HG03060 (cell line): ENCODE results near the gene CYBC1.

ENCODE experiments used
- ATAC-seq: cut with Tn5 transposase; IDR thresholded peaks from one replicate; pipeline ENCODE4 v1.9.1; 2021; ENCODE audit warnings: low read depth, moderate number of reproducible peaks; ENCODE audit not compliant: unreplicated experiment

The CYBC1 gene

DNA sequence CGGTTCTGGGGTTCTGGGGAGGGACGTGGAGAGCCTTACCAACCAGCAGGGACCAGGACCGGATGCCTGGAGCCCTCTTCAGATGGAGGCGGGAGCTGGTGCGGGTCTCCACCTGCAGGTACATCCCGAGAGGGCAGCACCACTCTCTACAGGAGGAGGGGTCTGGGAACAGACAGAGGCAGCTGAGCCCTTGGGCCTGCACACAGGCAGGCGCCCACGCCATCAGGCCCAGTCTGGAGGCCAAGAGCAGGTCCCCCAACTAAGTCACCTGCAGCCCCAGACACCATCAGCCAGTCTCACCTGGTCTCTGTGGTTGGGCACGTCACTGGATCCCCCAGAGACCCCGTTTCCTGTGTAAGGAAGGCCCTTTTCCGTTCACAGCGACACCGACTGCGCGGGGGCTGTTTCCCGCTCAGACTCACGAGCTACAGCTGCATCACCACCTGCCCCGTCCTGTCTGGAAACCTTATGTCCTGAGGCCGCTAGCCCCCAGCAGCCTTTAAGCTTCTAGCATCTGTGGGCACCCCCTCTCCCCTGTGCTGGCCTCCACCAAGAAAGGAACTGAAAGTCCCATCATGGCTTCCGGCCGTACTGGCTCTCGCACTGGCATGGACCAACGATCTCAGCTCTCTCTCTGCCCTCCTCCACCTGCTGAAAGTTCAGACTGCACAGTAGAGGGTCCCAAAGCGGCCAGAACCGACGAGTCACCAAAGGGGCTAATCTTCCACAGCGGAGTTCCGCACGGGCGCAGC is 1.2 kb downstream of the CYBC1 start:
- ATAC-seq, result peak; percentile 46

GRCh38 chr17:82447876-82448275 is 2.7 kb downstream of the CYBC1 start:
- ATAC-seq, result no peak

GRCh38 chr17:82446649-82447048 is 3.9 kb downstream of the CYBC1 start:
- no peak for ATAC-seq

- ATAC-seq, result no peak
Observed at GRCh38 chr17:82446124-82446523, 4.4 kb downstream of the CYBC1 start.

GRCh38 chr17:82445542-82445941 is 5.0 kb downstream of the CYBC1 start:
- no peak for ATAC-seq

DNA sequence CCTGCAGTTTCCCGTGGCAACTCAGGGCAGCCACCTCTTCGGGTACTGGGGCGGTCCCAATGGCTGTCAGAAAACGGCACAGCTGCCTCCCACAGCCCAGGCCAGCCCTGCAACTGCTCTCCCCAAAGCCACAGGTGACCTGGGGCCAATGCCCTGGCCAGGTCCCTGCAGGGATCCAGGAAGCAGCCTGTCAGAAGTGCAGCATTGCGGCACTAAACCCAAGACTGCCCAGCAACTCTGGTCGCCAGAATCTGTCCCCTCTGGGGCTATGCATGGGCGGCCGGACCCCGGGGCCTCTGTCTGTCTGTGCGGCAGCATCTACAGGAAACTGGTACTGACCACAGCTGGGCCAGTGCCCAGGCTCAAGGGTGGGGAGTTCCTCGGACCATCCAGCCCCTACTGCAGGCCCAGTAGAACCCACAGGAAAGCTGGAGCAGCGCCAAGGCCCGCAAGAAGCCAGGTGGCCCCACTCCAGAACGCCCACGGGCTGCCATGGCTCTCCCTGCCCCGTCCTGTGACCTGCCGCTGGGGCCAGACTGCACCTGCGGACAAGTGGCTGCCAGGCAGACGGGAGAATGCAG is 5.5 kb downstream of the CYBC1 start:
- no peak for ATAC-seq

DNA sequence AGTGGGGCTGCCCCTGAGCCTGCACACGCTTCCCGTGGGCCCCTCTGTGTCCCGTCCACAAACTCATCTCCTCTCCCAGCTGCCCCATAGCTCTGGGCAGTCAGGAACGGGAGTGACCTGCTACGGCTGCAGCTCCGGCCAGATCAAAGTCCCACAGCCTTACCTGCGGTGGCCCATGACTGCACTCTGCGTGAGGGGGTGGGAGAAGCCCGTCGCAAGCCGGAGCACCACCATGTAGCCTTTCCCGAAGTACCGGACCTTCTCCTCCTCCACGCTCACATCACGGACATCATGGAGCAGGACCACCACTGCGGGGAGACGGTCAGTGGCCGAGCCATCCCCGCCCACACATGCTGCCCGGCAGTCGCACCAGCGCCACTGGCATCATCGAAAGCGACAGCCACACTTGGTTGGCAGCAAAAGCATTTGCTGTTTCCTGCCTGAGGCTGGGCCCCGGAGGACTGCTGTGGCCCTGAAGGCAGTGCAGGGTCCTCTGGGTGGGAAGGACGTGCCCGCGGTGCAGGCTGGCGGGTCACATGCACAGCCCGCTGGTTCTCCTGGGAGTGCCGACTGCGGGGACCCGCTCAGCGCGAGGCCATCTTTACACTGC is 6.2 kb downstream of the CYBC1 start:
- no peak for ATAC-seq

DNA sequence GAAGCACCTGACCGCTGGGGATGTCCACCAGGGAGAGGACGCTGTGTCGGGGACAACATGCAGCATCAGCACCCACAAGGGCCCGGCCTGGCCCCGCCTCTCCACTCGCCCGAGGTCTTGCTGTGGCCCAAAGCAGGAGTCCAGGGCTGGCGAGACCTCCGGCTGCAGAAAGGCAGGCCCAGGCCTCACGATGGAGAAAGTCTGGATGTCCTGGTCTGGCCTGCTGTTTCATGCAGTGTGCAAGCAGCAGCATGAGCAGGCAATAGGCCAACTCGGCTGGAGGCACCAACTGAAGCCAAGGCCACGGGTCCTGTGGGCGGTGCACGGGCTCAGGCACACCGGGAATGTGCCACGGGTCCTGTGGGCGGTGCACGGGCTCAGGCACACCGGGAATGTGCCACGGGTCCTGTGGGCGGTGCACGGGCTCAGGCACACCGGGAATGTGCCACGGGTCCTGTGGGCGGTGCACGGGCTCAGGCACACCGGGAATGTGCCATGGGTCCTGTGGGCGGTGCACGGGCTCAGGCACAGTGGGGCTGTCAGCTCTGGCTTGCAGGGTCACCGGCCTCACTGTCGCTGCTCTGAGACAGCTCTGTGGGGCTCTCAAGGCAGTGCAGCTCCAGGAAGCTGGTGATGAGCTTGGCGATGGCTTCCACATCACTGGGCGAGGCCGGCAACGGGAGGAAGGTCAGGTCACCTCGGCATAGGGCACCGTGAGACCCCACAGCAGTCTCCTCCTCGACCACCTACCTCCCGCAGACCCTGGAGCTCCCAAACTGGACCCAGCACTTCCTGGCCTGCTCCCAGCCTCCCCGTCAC is 6.9 kb downstream of the CYBC1 start:
- ATAC-seq, result no peak

DNA sequence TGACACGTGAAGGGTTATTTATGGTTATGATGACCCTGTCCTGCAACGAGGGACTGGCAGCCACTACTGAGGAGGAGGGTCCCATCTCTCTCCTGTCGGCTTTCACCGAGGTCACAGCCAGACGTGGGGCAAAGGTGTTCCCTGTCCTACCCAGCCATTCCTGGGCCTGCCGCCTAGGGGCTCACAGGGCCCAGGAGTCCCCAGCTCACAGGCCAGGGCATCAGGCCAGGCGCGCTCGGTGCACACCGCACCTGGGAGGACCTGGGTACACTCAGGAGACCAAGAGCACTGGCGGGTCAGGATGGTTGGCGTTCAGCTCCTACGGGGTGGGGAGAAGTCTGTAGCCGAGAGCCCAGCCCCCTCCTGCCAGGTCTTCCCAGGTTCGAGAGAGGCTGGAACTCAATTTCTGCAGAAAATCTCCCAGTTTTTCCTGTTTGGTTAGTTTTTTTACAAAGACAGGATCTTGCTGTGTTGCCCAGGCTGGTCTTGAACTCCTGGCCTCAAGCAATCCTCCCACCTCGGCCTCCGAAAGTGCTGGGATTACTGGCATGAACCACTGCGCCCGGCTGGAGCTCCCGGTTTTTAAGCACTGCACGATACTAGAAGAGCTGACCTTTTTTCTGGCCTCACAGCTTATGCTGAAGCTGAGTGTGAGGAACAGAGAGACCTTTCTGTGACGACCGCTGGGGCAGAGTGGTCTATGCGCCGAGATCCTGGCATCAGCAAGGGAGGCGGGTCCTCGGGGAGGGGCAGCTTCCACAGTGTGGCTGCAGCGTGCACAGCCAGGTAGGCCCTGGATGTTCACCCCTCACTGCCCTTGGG is 7.7 kb downstream of the CYBC1 start:
- no peak for ATAC-seq

DNA sequence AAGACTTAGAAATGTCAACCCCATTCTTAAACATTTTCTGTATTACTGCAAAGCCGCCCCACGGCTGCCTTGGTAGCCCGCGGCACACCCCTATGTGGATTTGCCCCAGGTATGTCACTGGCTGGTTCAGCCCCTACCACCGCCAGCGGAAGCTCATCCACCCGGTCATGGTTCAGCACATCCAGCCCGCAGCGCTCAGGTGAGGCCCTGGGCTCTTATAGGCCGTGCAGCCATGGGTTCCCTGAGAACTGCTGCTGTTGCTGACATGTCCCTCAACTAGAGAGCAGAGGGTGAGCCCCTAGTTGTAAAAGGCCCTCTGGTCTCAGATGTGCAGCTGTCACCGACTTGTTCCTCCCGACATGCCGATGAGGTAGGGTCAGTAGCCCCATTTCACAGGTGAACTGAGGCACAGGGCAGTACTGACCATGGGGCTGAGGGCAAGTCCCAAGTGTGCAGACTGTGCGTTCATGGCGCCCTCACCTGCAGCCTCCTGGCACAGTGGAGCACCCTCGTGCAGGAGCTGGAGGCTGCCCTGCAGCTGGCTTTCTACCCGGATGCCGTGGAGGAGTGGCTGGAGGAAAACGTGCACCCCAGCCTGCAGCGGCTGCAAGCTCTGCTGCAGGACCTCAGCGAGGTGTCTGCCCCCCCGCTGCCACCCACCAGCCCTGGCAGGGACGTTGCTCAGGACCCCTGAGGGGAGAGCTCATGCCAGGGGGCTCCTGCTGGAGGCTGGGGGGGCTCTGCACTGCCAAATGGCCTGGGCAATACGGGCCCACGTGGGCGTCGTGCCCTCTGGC is 8.7 kb downstream of the CYBC1 start:
- no peak for ATAC-seq

DNA sequence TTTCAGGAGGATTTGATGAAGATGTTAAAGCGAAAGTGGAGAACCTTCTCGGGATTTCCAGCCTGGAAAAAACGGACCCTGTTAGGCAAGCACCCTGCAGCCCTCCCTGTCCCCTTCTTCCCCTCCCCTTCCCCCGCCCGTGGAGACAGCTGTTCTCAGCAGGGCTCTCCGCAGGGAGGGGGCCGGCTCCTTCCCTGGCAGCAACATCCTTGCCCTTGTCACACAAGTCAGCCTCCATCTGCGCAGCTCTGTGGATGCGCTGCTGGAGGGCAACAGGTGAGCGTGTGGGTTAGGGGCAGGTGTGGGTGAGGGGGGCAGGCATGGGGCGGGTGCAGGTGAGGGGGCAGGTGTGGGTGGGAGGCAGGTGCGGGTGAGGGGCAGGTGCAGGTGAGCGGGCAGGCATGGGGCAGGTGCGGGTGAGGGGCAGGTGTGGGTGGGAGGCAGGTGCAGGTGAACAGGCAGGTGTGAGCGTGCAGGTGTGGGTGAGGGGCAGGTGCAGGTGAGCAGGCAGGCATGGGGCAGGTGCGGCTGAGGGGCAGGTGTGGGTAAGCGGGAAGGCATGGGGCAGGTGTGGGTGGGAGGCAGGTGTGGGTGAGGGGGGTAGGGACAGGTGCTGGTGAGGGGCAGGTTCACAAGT is 9.4 kb downstream of the CYBC1 start:
- ATAC-seq, result no peak

- ATAC-seq, result no peak
Observed at GRCh38 chr17:82440469-82440981, 10.0 kb downstream of the CYBC1 start.

GRCh38 chr17:82439829-82440365 is 10.7 kb downstream of the CYBC1 start:
- no peak for ATAC-seq

- ATAC-seq, result no peak
Observed at GRCh38 chr17:82439194-82439828, 11.2 kb downstream of the CYBC1 start.

DNA sequence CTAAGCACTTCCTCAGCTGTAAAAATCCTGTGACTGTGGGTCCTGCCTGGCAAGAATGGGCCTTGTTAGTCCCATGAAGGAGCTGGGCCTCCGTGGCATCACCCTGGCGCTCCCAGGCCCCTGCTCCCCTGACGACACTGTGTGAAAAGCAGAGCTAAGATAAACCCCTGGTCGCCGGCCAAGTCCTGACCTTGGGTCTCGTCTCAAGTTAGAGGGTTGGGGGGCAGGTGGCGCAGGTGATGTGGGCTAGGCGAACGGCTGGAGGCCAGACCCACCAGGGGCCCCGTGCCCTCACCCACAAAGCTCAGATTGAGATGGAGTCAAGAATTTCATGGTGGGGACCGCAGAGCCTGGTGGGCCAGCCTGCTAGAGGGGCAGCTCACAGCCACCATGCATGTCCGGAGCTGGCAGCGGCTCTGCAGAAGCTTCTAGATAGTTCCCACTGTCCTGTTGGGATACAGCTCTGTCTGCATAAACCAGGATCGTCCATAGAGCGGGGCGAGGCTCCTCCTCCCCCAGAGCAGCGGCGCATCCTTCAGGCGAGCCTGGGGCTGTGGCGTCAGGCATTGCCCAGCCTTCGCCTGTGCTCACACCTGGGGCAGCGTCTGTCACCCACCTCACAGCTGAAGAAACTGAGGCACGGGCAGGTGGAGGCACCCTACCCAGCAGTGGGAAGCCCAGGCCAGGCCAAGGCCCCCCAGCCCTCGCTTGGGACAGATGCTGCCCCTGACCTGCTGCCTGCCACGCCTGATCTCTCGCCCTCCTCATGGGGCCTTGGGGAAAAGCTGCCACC is 12.0 kb downstream of the CYBC1 start:
- no peak for ATAC-seq

DNA sequence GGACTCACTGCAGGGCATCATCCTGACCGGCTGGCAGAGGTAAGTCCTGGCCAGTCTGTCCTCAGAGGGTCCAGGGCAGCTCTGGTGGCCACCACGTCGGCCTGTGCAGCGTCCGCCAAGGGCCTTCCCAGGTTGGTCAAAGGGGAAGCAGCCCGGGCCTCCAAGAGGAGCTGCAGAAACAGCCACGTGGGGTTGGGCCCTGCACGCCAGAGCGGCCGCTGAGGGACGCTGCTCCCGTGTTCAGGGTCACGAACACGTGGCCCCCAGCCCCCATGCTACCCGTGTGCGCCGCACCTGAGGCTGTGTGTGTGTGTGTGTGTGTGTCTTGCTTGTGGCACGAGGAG is 13.3 kb downstream of the CYBC1 start:
- no peak for ATAC-seq

GRCh38 chr17:82436601-82437324 is 13.8 kb downstream of the CYBC1 start:
- no peak for ATAC-seq
